ENCODE measurements around the gene SVEP1.

Gene SVEP1

GRCh38 chr9:110464321-110464720 lies 115.2 kb downstream of the SVEP1 start:
- H3K27ac ChIP-seq = no peak overlapping the region
- TF ChIP-seq, protein P1, sequence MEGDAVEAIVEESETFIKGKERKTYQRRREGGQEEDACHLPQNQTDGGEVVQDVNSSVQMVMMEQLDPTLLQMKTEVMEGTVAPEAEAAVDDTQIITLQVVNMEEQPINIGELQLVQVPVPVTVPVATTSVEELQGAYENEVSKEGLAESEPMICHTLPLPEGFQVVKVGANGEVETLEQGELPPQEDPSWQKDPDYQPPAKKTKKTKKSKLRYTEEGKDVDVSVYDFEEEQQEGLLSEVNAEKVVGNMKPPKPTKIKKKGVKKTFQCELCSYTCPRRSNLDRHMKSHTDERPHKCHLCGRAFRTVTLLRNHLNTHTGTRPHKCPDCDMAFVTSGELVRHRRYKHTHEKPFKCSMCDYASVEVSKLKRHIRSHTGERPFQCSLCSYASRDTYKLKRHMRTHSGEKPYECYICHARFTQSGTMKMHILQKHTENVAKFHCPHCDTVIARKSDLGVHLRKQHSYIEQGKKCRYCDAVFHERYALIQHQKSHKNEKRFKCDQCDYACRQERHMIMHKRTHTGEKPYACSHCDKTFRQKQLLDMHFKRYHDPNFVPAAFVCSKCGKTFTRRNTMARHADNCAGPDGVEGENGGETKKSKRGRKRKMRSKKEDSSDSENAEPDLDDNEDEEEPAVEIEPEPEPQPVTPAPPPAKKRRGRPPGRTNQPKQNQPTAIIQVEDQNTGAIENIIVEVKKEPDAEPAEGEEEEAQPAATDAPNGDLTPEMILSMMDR (conservative IDR thresholded peaks at IDR 0.05) = no peak
- TF ChIP-seq ZFX (IDR thresholded peaks at IDR 0.05) = no peak

- TF ChIP-seq, protein P1 (conservative IDR thresholded peaks at IDR 0.05) = no peak
- no peak for TF ChIP-seq ZFX (IDR thresholded peaks at IDR 0.05)
These were observed 116.0 kb downstream of the SVEP1 start for GRCh38 chr9:110463499-110463898.

DNA sequence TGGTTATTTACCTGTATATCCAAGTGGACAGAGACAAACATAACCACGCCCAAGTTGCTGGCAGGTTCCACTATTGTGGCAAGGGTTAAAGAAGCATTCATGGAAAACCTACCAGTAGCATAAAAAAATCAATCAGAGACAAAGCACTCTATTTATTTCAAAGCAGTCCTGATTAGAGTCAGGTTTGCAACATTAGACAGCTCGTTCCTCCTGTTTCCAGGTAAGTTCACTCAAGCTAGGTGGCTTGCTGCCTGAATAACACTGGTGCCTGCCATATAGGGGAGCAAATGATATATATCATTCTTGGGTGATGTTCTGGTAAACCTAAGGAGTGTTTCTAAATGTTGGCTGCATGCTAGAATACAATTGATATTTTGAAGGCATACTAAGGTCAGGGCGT lies 122.3 kb downstream of the SVEP1 start:
- no peak overlapping the region for H3K27ac ChIP-seq
- no peak for TF ChIP-seq ZFX (IDR thresholded peaks at IDR 0.05)
- TF ChIP-seq, protein P1 (conservative IDR thresholded peaks at IDR 0.05) = no peak

More at GRCh38 chr9:110463499-110463898, 116.0 kb downstream of the SVEP1 start:
- H3K27ac ChIP-seq = no peak overlapping the region

GRCh38 chr9:110456681-110457080 lies 122.9 kb downstream of the SVEP1 start:
- no peak for TF ChIP-seq ZFX (IDR thresholded peaks at IDR 0.05)
- TF ChIP-seq, protein P1 (conservative IDR thresholded peaks at IDR 0.05) = no peak

DNA sequence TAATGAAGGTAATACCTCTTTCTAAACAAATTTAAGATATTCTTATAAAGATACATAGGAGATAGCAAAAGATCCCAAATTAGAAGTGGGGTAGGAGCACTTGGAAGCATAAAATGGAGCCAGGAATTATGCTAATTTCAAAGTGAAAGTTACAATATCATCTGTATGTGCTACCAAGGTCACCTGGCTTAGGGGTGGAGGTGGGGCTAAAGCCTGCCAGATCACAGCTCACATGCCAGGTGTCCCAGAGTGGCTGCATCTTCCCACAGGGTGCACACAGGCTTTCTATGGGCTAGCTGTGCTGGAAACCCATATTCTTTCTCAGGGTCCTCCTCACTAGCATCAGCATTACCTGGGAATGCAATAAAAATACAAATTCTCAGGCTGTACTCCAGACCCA lies 123.7 kb downstream of the SVEP1 start:
- H3K27ac ChIP-seq = no peak overlapping the region
- TF ChIP-seq, protein P1 (conservative IDR thresholded peaks at IDR 0.05) = no peak
- TF ChIP-seq ZFX (IDR thresholded peaks at IDR 0.05) = no peak

More at GRCh38 chr9:110456681-110457080, 122.9 kb downstream of the SVEP1 start:
- no peak overlapping the region for H3K27ac ChIP-seq

- no peak overlapping the region for H3K27ac ChIP-seq
- TF ChIP-seq ZFX (IDR thresholded peaks at IDR 0.05) = no peak
- TF ChIP-seq, protein P1 (conservative IDR thresholded peaks at IDR 0.05) = peak; percentile 74
These were observed 127.2 kb downstream of the SVEP1 start for GRCh38 chr9:110452227-110452801.

DNA sequence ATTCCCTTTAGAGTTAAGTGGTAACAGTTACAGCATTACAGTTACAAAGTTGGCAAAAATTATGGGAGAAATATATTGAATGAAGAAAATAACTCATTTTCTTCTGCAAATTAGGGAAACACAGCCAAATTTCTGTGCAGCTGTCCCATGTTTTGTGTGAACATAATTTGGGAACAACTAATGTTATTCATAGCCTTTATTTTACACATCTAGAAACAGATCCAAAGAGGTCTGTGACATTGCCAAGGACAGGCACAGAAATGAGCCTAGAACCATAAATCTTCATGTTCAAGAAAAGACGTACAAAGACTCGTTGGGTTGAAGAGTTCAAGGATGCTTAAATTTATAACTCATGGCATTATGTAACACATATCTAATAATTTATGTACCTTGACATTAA lies 127.8 kb downstream of the SVEP1 start:
- H3K27ac ChIP-seq = no peak overlapping the region
- TF ChIP-seq, protein P1 (conservative IDR thresholded peaks at IDR 0.05) = no peak
- no peak for TF ChIP-seq ZFX (IDR thresholded peaks at IDR 0.05)
